Measurements from ENCODE around the gene PEX16.

Gene PEX16

DNA sequence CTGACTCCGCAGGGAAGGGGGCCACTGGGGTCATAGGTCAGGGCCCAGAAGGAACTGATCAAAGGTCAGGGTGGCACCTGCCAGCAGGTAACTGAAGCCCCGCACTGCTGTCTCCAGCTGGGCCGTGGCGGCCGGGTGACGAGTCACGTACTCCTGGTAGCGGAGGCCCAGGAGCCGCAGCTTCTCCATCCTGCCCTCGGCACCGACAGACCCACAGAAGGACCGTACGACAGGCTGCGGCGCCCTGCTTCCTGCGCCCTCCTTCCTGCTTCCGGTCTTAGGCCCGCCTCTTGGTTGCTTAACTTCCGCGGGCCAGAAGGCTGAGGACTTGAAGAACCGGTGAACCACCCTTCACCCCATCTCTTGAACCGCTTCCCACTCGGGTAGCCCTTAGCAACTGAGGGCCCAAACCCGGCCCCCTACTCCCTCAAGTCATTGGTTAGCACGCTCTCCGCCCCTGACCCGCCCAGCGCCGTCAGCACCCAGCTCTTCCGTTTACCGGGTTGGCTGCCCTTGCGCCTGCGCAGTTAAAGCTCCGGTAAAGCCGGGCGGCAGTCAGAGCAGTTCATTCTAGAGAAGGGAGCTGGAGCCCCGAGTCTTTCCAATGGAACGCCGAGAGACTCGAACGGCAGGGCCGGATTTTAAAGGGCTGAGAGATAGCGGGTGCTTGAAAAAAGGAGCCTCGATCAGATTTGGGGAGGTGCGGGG is at the start of gene PEX16:
Gene PEX16, minus strand, starts transcription at position 255 of the 708 bp plus-strand sequence. Its CDS starts 66 bp downstream, at position 189.
- peak; percentile 89 to 96 for DNase-seq

- DNase-seq: peak; percentile 55 to 57
Observed at GRCh38 chr11:45964911-45965389, 47.3 kb upstream of the PEX16 start.

DNA sequence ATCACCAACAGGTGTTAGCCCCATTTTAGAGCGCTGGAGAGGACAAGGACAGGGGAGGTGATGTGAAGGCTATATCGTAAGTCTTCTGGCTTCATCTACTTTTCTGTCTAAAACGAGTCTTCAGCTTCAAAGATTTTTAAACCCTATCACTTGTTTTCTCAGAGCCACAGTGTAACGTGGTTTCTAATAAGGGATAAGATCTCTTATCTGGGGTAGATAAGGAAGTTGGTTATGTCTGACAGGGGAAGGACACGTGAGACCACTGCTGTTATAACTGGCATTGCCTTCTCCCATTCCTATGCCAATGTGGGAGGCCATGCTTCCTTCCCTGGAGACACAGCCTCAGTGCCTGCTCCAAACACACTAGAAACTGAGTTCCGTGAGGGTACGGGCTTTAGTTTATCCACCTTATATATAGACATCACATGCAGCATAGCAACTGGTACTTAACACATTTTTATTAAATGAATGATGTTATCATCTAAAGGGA is 44.1 kb upstream of the PEX16 start:
- no peak for DNase-seq

GRCh38 chr11:45960387-45961095 is 42.9 kb upstream of the PEX16 start:
- no peak for DNase-seq

GRCh38 chr11:45959851-45960250 is 42.2 kb upstream of the PEX16 start:
- DNase-seq: no peak

DNA sequence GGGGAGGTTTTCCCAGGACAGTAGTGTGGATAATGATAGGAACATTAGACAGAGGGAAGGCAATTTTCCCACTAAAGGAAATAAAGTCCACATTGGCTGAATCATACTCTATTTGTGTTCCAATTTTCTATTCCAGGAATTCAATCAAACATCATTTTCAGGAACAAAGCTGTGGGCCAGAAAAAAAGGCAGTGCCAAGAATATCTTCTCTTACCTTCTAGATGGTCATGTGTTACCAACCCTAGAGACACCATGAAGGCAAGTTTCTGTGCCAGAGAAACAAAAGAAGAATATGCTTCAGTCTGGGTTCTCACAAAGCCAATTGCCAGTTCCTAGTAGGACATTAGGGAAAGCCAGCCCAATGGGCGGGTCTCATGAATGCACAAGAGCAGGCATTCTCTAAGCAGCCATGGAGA is 32.3 kb upstream of the PEX16 start:
- DNase-seq: no peak

DNA sequence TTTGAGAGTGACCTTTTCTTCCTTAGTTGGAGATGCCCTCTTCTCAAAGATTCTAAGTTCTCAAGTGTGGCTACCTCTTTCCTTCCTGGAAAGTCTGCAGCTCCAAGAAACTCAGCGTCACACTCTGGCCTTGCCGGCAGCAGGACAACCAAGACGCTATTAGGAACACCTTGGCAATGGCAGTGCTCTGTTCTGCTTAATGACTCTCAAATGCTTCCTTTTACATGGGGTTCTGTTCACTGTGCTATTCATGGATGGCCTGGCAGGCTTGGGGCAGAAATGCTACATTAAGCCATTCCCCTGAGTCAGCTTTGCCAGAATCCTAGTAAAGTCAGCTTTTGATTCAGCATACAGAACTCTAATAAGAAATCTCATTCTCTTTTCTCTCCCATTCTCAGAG is 30.7 kb upstream of the PEX16 start:
- no peak for DNase-seq

GRCh38 chr11:45947885-45948284 is 30.2 kb upstream of the PEX16 start:
- no peak for DNase-seq

- no peak for DNase-seq
Observed at GRCh38 chr11:45945397-45945999, 27.8 kb upstream of the PEX16 start.

GRCh38 chr11:45942381-45942780 is 24.7 kb upstream of the PEX16 start:
- DNase-seq: no peak

- DNase-seq: no peak
Observed at GRCh38 chr11:45941285-45941684, 23.6 kb upstream of the PEX16 start.

DNA sequence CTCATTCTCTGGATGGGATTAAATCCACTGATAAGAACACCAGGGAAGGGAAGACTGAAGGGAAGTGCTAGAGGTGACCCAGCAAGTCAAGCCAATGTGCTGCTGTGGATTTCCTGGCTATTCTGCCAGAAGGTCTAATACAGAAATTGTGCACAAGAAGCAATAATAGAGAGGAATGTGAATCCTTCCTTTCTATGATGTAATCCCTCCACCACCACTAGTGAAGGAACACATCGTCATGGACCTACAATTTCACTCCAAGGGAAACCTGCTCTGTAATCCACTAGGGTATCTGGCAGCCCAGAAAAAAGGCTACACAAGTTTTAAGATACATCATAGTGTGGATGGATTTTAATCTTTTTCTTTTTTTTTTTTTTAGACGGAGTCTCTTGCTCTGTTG is 22.2 kb upstream of the PEX16 start:
- DNase-seq: no peak

- no peak for DNase-seq
Observed at GRCh38 chr11:45937916-45938315, 20.2 kb upstream of the PEX16 start.

DNA sequence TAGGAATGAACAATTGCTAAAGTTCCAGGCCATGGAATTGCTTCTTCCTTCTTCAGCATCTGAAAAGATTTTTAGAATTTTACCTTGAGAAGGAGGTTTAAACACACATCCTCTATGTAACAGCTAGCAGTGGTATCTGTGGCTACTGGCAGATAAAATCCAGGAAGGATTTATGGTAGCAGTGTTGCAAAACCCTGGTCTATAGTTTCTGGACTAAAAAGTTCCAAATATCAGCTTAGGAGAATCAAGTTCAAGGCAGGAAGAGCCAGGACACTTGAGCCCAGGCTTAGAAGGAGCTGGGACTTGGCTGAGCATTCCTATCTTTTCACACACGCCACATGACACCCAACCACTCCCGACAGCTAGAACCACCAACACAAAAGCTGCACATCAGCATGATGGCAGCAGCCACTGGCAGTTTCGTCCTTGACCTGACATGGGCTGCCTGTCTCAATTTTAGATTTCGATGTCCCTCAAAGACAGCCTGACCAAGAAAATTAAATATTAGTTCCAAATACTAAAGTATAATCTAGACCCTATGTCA is 18.9 kb upstream of the PEX16 start:
- no peak for DNase-seq

GRCh38 chr11:45935349-45936064 is 17.8 kb upstream of the PEX16 start:
- DNase-seq: no peak

DNA sequence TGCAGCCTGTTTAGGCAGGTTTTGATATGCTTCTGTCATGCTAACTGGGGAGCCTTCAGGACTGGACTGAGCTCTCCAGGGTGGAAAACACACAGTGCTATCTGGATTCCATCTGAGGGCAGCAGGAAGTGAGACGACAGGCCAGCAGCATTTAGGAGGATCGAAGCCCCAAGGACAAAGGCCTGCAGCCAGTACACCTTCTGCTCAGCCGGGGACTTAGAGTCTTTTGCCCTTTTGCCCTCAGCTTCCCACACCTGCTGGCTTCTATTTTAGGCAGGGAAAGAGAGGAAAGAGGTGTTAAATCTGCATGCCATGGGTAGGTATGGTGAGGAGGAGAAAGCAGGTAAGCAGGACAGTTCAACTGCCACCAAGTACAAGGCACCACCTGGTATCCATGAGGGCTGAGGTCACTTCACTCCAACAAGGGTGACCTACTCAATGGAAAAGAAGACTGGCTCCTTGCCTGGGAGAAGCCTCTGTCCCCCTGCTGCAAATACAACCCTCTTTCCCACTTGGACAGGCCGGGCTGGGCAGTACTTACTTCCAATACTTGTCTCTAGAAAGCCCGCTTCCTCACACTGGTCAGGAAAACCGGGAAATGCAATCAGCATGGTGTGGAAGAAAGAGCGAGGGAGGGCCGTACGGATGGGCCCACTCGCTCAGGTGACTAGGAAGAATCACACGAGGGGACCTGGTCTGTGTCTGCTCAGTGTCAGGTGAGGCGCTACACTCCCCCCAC is 17.1 kb upstream of the PEX16 start:
- no peak for DNase-seq

GRCh38 chr11:45933846-45934579 is 16.3 kb upstream of the PEX16 start:
- DNase-seq: no peak

- no peak for DNase-seq
Observed at GRCh38 chr11:45933131-45933831, 15.6 kb upstream of the PEX16 start.

DNA sequence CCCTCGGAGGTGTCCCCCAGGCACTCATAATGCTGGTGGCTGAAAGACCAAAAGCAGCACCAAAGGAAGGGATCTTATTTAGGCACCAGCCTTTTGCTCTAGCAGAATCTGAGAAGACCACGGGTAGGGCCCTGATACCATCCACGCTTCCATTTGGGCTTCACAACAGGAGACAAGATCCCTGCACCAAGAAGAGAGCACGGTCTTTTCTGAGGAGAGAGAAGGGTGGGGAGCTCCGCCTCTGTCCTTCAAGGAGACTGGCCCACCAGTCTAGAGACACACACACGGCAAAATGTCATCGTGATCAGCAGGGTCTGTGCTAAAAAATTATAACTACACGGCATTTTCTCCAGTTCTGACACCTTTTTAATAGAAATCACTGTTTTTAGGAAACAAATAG is 14.5 kb upstream of the PEX16 start:
- no peak for DNase-seq

DNA sequence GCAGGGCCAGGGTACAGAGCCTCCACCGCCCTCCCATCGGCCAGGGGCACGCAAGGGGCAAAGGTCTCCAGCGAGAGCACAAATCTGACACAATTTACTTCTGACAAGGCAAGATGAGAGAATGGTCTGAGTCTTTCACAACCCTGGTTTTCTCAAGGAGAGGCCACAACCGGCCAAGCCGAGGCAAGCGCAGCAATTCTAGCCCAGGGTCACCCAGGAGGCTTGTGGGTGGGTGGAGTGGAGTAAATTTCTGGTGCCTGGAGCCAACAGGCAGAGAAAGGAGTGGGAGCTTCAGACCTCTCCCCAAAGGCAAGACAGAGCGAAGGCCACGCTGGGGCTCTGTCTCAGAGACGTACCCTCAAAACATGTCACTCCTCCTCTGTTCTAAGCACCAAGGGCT is 14.1 kb upstream of the PEX16 start:
- DNase-seq: no peak
